ENCODE data around the gene GEMIN4. TPM values are rescaled to one million over a fixed set of nuclear protein-coding genes. Genes with fewer than 3 reads are reported as not detected.
"Not testable (repeated sequence)": the region's sequence is repeated elsewhere in the genome, so short reads cannot be mapped to it uniquely, and the experiment has no call there.

The GEMIN4 gene
- total RNA-seq, 1 donor from 2014 or later: 19.0 TPM

- no peak for DNase-seq (ENCODE audit: low read depth)
- H3K4me3 ChIP-seq (ENCODE audit: low read depth, low read length): no peak overlapping the region
- TF ChIP-seq CTCF (conservative IDR thresholded peaks at IDR 0.05; ENCODE audit: low read depth, low read length): no peak
Observed at GRCh38 chr17:796609-797008, 44.5 kb upstream of the GEMIN4 start.

- TF ChIP-seq CTCF (conservative IDR thresholded peaks at IDR 0.05; ENCODE audit: low read depth, low read length): no peak
- H3K4me3 ChIP-seq (ENCODE audit: low read depth, low read length): no peak overlapping the region
- no peak for DNase-seq (ENCODE audit: low read depth)
Observed at GRCh38 chr17:795721-796120, 43.7 kb upstream of the GEMIN4 start.

- TF ChIP-seq CTCF (conservative IDR thresholded peaks at IDR 0.05; ENCODE audit: low read depth, low read length): no peak
- no peak for DNase-seq (ENCODE audit: low read depth)
- peak overlapping the region; percentile 25 for H3K4me3 ChIP-seq (ENCODE audit: low read depth, low read length)
Observed at GRCh38 chr17:795276-795675, 43.2 kb upstream of the GEMIN4 start.

DNA sequence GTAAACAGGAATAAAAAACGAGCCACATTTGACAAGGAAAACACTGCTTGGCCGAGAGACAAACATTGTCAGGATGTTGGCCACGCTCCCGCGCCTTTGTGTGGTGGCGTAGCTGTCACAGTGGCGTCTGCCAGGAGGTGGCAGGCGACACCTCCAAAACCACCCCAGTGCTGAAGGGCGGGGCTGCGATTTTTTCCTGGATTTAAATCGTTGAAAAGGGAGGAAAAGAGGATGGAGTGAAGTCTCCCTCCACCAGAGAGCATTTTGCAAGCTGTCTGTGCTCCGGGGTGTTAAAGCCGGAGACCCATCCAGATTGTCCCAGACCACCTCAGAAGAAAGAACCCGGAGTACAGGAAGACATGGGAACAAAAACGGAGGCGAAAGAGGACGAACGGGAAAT is 42.8 kb upstream of the GEMIN4 start:
- DNase-seq (ENCODE audit: low read depth): no peak
- TF ChIP-seq CTCF (conservative IDR thresholded peaks at IDR 0.05; ENCODE audit: low read depth, low read length): peak; percentile 77
- H3K4me3 ChIP-seq (ENCODE audit: low read depth, low read length): peak overlapping the region; percentile 25

- H3K4me3 ChIP-seq (ENCODE audit: low read depth, low read length): no peak overlapping the region
- no peak for TF ChIP-seq CTCF (conservative IDR thresholded peaks at IDR 0.05; ENCODE audit: low read depth, low read length)
- DNase-seq (ENCODE audit: low read depth): no peak
Observed at GRCh38 chr17:792277-792676, 40.2 kb upstream of the GEMIN4 start.

DNA sequence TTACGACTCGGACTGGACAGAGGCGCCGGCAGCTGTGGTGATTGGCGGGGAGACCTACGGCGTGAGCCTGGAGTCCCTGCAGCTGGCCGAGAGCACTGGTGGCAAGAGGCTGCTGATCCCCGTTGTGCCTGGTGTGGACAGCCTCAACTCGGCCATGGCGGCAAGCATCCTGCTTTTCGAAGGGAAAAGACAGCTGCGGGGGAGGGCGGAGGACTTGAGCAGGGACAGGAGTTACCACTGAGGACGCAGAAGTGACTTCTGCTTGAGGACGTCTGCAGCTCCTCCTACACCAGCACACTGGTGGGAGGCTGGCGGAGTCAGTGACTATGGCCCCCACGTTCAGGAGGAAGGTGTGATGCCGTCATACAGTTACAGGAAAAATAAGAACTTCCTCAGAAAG is 39.8 kb upstream of the GEMIN4 start:
- no peak for TF ChIP-seq CTCF (conservative IDR thresholded peaks at IDR 0.05; ENCODE audit: low read depth, low read length)

DNA sequence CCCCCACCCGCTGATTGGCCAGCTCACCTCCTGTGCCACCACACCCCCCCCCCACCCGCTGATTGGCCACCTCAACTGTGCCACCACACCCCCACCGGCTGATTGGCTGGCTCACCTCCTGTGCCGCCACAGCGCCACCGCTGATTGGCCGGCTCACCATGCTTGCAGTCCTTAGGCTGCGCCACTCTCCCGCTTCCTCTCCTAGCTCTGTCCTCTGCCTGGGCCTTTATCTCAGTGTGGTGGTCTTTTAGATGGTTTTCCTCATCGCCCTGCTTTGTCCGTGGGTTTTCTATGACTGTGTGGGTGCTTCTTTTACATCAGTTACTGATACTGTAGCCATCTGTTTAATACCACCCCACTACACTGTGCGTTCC is 38.8 kb upstream of the GEMIN4 start:
- not testable (repeated sequence) for DNase-seq (ENCODE audit: low read depth); H3K4me3 ChIP-seq (ENCODE audit: low read depth, low read length)

More for the DNA sequence above, 39.8 kb upstream of the GEMIN4 start:
- H3K4me3 ChIP-seq (ENCODE audit: low read depth, low read length): no peak overlapping the region
- no peak for DNase-seq (ENCODE audit: low read depth)

GRCh38 chr17:789931-790873 is 38.1 kb upstream of the GEMIN4 start:
- not testable (repeated sequence) for H3K4me3 ChIP-seq (ENCODE audit: low read depth, low read length); DNase-seq (ENCODE audit: low read depth)
